Ishikawa (cell line): Measurements from ENCODE around the gene RABEP1.

Experiments
- CEBPB ChIP-seq: IDR thresholded peaks from 2 replicates; pipeline ENCODE4 v1.6.1; 2012
- CREB1 ChIP-seq: IDR thresholded peaks from 2 replicates; pipeline ENCODE4 v1.6.1; 2012; ENCODE audit warnings: low read depth
- FOXM1 ChIP-seq: IDR thresholded peaks from 2 replicates; pipeline ENCODE4 v1.6.1; 2012; ENCODE audit warnings: low read depth, borderline replicate concordance
- NFIC ChIP-seq: IDR thresholded peaks from 2 replicates; pipeline ENCODE4 v1.6.1; 2012
- RAD21 ChIP-seq: IDR thresholded peaks from 2 replicates; pipeline ENCODE4 v1.6.1; 2012; ENCODE audit warnings: low read depth
- YY1 ChIP-seq: IDR thresholded peaks from 2 replicates; pipeline ENCODE4 v1.6.1; 2012; ENCODE audit warnings: low read depth
- TF ChIP-seq, protein P1 (sequence below): IDR thresholded peaks from 2 replicates; pipeline ENCODE4 v1.6.1; 2012; ENCODE audit warnings: low read depth, mild to moderate bottlenecking
- TF ChIP-seq, protein P2 (sequence below): IDR thresholded peaks from 2 replicates; pipeline ENCODE4 v1.6.1; 2012

DNA sequence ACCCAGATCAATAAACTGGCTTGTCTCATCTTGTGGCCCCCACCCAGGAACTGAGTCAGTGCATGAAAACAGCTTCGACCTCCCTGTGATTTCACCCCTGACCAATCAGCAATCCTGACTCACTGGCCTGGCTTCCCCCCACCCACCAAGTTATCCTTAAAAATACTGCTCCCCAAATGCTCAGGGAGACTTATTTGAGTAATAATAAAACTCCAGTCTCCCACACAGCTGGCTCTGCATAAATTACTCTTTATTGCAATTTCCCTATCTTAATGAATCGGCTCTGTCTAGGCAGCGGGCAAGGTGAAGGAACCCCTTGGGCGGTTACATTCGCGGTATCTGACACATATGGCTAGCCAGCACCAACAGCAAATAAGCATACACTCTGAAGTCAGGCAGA, 9.8 kb upstream of the RABEP1 start:
- TF ChIP-seq, protein P1, sequence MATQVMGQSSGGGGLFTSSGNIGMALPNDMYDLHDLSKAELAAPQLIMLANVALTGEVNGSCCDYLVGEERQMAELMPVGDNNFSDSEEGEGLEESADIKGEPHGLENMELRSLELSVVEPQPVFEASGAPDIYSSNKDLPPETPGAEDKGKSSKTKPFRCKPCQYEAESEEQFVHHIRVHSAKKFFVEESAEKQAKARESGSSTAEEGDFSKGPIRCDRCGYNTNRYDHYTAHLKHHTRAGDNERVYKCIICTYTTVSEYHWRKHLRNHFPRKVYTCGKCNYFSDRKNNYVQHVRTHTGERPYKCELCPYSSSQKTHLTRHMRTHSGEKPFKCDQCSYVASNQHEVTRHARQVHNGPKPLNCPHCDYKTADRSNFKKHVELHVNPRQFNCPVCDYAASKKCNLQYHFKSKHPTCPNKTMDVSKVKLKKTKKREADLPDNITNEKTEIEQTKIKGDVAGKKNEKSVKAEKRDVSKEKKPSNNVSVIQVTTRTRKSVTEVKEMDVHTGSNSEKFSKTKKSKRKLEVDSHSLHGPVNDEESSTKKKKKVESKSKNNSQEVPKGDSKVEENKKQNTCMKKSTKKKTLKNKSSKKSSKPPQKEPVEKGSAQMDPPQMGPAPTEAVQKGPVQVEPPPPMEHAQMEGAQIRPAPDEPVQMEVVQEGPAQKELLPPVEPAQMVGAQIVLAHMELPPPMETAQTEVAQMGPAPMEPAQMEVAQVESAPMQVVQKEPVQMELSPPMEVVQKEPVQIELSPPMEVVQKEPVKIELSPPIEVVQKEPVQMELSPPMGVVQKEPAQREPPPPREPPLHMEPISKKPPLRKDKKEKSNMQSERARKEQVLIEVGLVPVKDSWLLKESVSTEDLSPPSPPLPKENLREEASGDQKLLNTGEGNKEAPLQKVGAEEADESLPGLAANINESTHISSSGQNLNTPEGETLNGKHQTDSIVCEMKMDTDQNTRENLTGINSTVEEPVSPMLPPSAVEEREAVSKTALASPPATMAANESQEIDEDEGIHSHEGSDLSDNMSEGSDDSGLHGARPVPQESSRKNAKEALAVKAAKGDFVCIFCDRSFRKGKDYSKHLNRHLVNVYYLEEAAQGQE: no peak
- TF ChIP-seq FOXM1 (no peak), YY1 (no peak), RAD21 (no peak), CREB1 (no peak), CEBPB (no peak), NFIC (no peak)
- TF ChIP-seq, protein P2, sequence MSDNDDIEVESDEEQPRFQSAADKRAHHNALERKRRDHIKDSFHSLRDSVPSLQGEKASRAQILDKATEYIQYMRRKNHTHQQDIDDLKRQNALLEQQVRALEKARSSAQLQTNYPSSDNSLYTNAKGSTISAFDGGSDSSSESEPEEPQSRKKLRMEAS: no peak
